Epithelial cell of proximal tubule (primary cell): Measurements from ENCODE around the gene SIRT5. TPM values are rescaled to one million over a fixed set of nuclear protein-coding genes. Genes with fewer than 3 reads are reported as not detected.

Source experiments
- DNase-seq: peaks from one replicate; pipeline ENCODE4 v3.0.0-alpha.2; 2011; ENCODE audit warnings: low read depth
- H3K4me3 ChIP-seq: 2 replicates; pipeline ENCODE4 v1.5.1; 2011; ENCODE audit warnings: low read depth, mild to moderate bottlenecking, low read length
- total RNA-seq: library from RNA; depleted of rRNA; stranded (reverse); fragments of >200 nt; gene quantifications from 2 replicates; pipeline ENCODE4 v1.2.3, GENCODE V29; 2015
- TF ChIP-seq, protein P1 (sequence below): conservative IDR thresholded peaks from 2 replicates; pipeline ENCODE4 v1.5.1; 2012; ENCODE audit warnings: low read depth, mild to moderate bottlenecking, low read length

SIRT5 gene
- total RNA-seq, 1 donor from 2014 or later: 4.6 TPM

DNA sequence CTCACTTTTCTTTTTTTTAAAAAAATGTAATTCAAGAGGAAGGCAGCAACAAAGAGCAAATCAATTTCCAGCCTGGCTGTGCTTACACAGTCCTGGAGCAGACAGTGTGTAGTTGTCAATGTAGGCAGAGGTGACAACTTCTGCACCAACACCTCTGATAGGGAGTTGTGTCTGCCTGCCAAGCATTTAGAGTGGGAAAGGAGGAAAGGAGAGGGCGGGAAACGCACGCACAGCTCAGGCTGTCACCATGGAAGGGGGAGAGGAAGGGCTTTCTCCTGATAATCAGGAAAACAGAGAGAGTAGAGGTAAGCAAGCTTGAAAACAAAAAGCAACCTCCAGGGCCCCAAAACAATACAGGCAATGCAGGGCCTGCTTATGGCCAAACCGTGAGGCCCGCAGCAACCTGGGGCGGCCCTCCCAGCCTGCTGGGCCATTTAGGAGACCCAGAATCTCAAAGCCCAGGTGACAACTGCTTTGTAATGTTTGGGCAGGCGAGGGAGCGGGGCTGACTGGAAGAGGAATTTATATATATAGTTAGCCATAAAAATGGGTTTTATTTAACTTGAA lies 45.5 kb upstream of the SIRT5 start:
- no peak overlapping the region for H3K4me3 ChIP-seq
- TF ChIP-seq, protein P1, sequence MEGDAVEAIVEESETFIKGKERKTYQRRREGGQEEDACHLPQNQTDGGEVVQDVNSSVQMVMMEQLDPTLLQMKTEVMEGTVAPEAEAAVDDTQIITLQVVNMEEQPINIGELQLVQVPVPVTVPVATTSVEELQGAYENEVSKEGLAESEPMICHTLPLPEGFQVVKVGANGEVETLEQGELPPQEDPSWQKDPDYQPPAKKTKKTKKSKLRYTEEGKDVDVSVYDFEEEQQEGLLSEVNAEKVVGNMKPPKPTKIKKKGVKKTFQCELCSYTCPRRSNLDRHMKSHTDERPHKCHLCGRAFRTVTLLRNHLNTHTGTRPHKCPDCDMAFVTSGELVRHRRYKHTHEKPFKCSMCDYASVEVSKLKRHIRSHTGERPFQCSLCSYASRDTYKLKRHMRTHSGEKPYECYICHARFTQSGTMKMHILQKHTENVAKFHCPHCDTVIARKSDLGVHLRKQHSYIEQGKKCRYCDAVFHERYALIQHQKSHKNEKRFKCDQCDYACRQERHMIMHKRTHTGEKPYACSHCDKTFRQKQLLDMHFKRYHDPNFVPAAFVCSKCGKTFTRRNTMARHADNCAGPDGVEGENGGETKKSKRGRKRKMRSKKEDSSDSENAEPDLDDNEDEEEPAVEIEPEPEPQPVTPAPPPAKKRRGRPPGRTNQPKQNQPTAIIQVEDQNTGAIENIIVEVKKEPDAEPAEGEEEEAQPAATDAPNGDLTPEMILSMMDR: no peak

DNA sequence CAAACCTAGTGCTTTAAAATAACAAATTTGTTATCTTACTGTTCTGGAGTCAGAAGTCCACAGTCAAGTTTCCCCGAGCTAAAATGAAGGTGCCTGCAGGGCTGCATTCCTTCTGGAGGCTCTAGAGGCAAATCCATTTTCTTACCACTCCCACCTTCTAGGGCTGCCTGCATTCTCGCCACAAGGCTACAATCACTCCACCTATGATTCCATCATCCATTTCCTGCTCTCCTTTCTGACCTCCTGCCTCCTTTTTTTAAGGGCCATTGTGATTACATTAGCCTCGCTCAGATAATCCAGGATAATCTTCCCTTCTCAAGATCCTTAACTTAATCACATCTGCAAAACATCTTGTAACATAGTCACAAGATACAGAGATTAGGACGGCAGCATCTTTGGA lies 42.4 kb upstream of the SIRT5 start:
- no peak for DNase-seq
- TF ChIP-seq, protein P1: no peak
- no peak overlapping the region for H3K4me3 ChIP-seq

More for the DNA sequence above, 45.5 kb upstream of the SIRT5 start:
- DNase-seq: no peak

DNA sequence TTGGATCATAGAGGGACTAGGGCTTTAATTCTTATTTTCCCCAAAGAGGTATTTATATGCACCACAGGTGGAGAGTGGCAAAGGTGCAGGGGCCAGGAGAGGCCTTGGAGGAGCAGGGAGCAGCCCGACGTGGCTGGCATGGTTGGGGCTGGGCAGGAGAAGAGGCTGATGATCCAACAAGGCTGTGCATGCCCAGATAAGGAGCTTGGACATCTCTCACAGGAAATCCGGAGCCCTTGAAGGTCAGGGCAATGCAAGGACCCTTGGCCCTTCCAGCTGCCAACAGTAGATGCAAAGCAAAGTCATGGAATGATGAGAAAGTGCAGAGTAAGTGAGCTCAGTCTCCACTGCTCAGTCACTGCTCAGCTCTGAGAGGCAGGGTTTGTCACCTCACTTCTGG lies 39.9 kb upstream of the SIRT5 start:
- TF ChIP-seq, protein P1: no peak
- no peak for DNase-seq
- H3K4me3 ChIP-seq: no peak overlapping the region

DNA sequence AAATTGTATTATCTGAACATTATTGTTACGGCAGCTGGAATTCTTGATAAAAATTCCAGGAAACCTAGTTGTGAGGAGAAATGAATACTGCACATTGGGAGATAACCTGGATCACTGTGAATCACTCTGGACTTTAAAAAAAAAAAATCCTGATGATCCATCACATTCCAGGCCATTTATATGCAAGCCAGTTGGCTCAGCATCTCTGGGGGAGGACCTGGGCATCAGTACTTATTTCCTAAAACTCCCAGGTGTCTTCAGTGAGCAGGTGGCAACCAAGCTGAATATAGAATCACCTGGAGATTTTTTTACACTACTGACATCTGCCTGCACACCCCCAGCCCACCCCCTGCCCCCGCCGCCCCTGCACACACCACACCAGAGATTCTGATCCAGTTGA lies 39.1 kb upstream of the SIRT5 start:
- no peak for DNase-seq
- H3K4me3 ChIP-seq: no peak overlapping the region
- TF ChIP-seq, protein P1: no peak

DNA sequence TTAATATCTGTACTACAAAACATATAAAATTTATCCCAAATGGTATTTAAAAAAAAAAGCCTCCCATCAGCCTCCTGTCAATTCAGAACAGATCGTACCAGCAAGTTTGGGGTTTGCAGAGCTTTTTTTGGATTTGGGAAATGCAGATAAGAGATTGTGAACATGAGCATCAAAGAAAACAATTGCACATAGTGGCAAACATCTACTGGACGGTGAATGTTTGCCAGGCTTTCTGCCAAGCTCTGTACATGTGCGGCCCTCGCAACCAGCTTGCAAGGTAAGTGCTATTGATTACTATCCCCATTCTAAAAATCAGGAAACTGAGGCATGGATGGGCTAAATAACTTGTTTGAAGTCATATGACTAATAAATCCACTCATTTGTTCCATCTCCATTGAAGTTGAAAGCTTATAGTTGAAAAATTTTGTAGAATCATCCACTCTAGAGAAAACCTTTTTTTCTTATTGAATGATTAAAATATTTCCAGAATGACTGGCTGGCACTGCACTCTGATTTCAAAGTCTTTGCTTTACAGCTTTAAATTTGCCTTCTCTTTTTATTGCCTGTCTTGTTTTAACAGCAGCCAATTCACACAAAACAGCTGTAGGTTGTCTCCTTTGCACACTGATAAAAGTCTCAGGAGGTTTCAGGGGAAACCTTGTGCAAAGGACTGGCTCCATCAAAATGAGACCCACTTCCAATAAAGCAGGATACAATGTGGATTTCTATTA lies 37.4 kb upstream of the SIRT5 start:
- no peak overlapping the region for H3K4me3 ChIP-seq
- no peak for DNase-seq
- TF ChIP-seq, protein P1: no peak

DNA sequence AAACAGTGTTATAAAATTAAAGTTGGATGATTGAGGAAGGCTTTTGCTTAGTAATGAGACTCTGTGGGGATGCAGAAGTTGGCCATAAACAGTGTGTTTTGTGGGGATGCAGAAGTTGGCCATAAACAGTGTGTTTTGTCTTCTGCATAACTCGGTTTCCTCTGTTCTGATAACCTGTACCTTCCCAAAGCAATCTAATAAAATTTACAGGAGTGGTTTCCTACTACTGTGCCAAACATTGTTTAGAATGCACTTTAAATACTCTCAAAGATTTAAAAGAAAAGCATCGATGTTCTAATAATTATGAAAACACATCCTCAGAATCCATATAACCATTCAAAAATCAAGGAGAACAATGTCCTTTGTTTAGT lies 36.9 kb upstream of the SIRT5 start:
- TF ChIP-seq, protein P1: no peak
- no peak overlapping the region for H3K4me3 ChIP-seq
- DNase-seq: no peak

DNA sequence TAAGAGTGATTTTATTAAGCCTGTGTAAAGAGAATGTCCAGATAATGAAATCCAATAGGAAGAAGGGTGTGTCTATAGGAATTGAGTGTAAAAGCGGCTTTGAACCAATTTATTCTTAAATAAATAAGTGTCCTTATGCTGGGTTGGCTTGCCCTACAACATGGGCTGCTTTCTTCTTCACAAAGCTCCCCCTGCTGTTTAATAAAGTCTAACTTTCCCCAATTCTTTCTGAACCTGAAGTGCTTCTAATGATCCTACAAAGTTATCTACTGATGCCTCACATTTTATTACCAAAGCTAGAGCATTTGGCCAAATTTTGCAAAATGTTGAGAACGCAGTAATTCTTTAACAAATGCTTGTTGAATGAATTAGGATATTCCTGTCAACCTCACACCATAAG lies 36.3 kb upstream of the SIRT5 start:
- H3K4me3 ChIP-seq: no peak overlapping the region
- peak; percentile 7 for DNase-seq
- TF ChIP-seq, protein P1: peak; percentile 57
